HEK293 (cell line): ENCODE results near the gene KIF19.
A peak's percentile ranks its signal among the peaks of the same experiment; 100 is the strongest.

Source experiments
- CTCF ChIA-PET: fragments of 350-600 bp; formaldehyde crosslinking; extraction: SDS; loops from one replicate; lab custom pipeline; 2021; ENCODE audit warnings: antibody characterized with exemption; lab: Yijun Ruan, JAX
- POLR2A ChIA-PET: fragments of 300-600 bp; formaldehyde crosslinking; extraction: SDS; loops from one replicate; lab custom pipeline; 2020; ENCODE audit warnings: antibody characterized with exemption, inconsistent platforms; lab: Yijun Ruan, JAX
- H3K27ac ChIP-seq: fragments of 200-500 bp; sonication (Bioruptor generic); 2 replicates; pipeline ENCODE4 v1.5.1; 2014; ENCODE audit warnings: low read depth, low read length, control low read depth, inconsistent platforms; ENCODE audit errors: extremely low read depth
- H3K36me3 ChIP-seq, 2 experiments: fragments of 200-500 bp in 1 of 2; sonication (Bioruptor generic) in 1 of 2; 1 replicate in 1 of 2; 2 replicates in 1 of 2; pipeline ENCODE4 v1.5.1; 2014 to 2017; ENCODE audit warnings: inconsistent platforms in 2 of 2, low read length in 2 of 2; ENCODE audit not compliant: control insufficient read depth in 2 of 2, insufficient read depth in 1 of 2
- H3K4me1 ChIP-seq: fragments of 200-500 bp; sonication (Bioruptor generic); 2 replicates; pipeline ENCODE4 v1.5.1; 2014; ENCODE audit warnings: mild to moderate bottlenecking, low read length, inconsistent platforms; ENCODE audit not compliant: control insufficient read depth, insufficient read depth
- H3K4me3 ChIP-seq: 2 replicates; pipeline ENCODE4 v1.5.1; 2011; ENCODE audit warnings: low read depth, mild to moderate bottlenecking, control low read depth, low read length, moderate library complexity
- H3K9me3 ChIP-seq: fragments of 200-500 bp; sonication (Bioruptor generic); 2 replicates; pipeline ENCODE4 v1.5.1; 2014; ENCODE audit warnings: low read depth, low read length, inconsistent platforms; ENCODE audit not compliant: control insufficient read depth, insufficient read depth
- EGR2 ChIP-seq: fragments of 450-650 bp; formaldehyde crosslinking; IDR thresholded peaks from 2 replicates; pipeline ENCODE4 v1.5.1; 2016; ENCODE audit warnings: low read depth, missing biosample characterization, missing genetic modification characterization
- GLI4 ChIP-seq: fragments of 450-650 bp; formaldehyde crosslinking; IDR thresholded peaks from 2 replicates; pipeline ENCODE4 v1.5.1; 2016; ENCODE audit warnings: missing biosample characterization, missing genetic modification characterization
- GLIS1 ChIP-seq: fragments of 450-650 bp; formaldehyde crosslinking; IDR thresholded peaks from 2 replicates; pipeline ENCODE4 v1.5.1; 2016; ENCODE audit warnings: missing biosample characterization, missing genetic modification characterization
- GLIS2 ChIP-seq: fragments of 450-650 bp; formaldehyde crosslinking; IDR thresholded peaks from 2 replicates; pipeline ENCODE4 v1.5.1; 2016; ENCODE audit warnings: missing biosample characterization, missing genetic modification characterization
- ZFHX2 ChIP-seq: fragments of 450-650 bp; formaldehyde crosslinking; conservative IDR thresholded peaks from 2 replicates; pipeline ENCODE4 v1.5.1; 2016; ENCODE audit warnings: missing biosample characterization, missing genetic modification characterization
- ZNF114 ChIP-seq: fragments of 450-650 bp; formaldehyde crosslinking; IDR thresholded peaks from 2 replicates; pipeline ENCODE4 v1.5.0; 2017; ENCODE audit warnings: missing biosample characterization, missing genetic modification characterization
- ZNF174 ChIP-seq: fragments of 450-650 bp; formaldehyde crosslinking; IDR thresholded peaks from 2 replicates; pipeline ENCODE4 v1.5.0; 2017; ENCODE audit warnings: missing biosample characterization, mild to moderate bottlenecking, missing genetic modification characterization
- ZNF23 ChIP-seq: fragments of 450-650 bp; formaldehyde crosslinking; IDR thresholded peaks from 2 replicates; pipeline ENCODE4 v1.5.1; 2016; ENCODE audit warnings: missing biosample characterization, missing genetic modification characterization, borderline replicate concordance
- ZNF843 ChIP-seq: fragments of 450-650 bp; formaldehyde crosslinking; IDR thresholded peaks from 2 replicates; pipeline ENCODE4 v1.5.1; 2016; ENCODE audit warnings: missing biosample characterization, missing genetic modification characterization
- TF ChIP-seq, protein P1 (sequence below): fragments of 450-650 bp; formaldehyde crosslinking; IDR thresholded peaks from 2 replicates; pipeline ENCODE4 v1.5.1; 2016; ENCODE audit warnings: missing biosample characterization, missing genetic modification characterization, borderline replicate concordance
- TF ChIP-seq, protein P2 (sequence below): fragments of 450-650 bp; formaldehyde crosslinking; IDR thresholded peaks from 2 replicates; pipeline ENCODE4 v1.5.1; 2016; ENCODE audit warnings: missing biosample characterization, missing genetic modification characterization
- TF ChIP-seq, protein P3 (sequence below): fragments of 450-650 bp; formaldehyde crosslinking; IDR thresholded peaks from 2 replicates; pipeline ENCODE4 v1.5.1; 2017; ENCODE audit warnings: missing biosample characterization, missing genetic modification characterization
- TF ChIP-seq, protein P4 (sequence below): fragments of 450-650 bp; formaldehyde crosslinking; IDR thresholded peaks from 2 replicates; pipeline ENCODE4 v1.5.1; 2016; ENCODE audit warnings: missing biosample characterization, missing genetic modification characterization
- TF ChIP-seq, protein P5 (sequence below): fragments of 450-650 bp; formaldehyde crosslinking; IDR thresholded peaks from 2 replicates; pipeline ENCODE4 v1.5.1; 2016; ENCODE audit warnings: missing biosample characterization, missing genetic modification characterization, low read depth

KIF19 gene

DNA sequence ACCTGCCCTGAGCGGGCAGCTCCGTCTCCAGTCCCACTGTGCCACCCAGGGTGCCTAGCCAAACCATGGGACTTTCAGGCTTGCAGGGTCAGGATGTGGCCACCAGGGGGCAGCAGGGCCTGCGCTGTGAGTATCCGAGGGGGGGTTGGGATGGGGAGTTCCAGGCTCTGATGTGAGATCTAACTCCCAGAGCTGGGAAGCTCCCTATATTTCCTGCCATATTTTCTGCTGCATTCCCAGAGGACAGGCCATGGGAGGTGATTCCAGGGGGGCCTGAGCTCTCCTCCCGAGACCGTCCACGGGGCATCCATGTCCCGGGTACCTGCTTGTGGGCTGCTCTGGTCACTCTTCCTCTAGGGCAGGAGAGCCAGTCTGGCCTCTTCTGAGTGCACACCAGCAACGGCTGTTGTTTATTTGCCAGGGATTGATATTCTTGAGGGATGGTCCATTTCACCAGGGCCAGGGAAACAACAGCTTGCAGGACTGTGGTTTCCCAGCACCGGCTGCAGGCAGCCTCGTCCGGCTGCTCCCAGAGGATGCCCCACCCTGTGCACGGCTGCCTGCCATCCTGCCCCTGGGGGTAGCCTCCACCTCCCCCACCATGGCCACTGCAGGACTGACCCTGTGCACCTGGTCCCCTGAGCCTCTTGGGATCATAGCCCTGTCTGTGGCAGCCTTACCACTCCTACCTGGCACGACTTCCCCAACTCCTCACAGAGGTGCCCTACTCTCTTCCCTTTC, 42.5 kb downstream of the KIF19 start (continued):
- TF ChIP-seq GLI4 (no peak), ZNF23 (tag by site-specific recombination) (no peak)

DNA sequence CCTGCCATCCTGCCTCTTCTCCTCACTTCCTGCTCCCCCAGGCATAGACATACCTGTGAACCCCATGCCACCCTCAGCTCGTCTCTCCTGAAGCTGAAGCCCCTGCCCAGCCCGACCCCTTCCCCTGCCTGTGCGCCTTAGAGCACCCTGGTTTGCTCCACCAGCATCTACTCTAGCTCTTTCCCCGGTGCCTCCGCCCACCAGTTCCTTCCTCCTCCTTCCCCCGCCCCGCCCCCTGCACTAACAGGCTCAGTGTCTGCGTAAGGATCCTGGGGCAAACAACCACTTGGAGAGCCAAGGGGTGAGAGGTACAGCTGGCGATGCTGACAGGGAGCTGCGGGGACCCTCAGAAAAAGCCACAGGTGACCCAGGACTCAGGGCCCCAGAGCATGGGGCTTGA, 43.2 kb downstream of the KIF19 start:
- no peak overlapping the region for H3K4me3 ChIP-seq
- H3K27ac ChIP-seq = no peak overlapping the region
- H3K36me3 ChIP-seq = no peaks in the 10 kb centered on the region
- TF ChIP-seq ZNF174 (tag by site-specific recombination) (no peak), ZFHX2 (peak; percentile 70), EGR2 (tag by site-specific recombination) (peak; percentile 58), ZNF843 (tag by site-specific recombination) (no peak)
- TF ChIP-seq, protein P1, sequence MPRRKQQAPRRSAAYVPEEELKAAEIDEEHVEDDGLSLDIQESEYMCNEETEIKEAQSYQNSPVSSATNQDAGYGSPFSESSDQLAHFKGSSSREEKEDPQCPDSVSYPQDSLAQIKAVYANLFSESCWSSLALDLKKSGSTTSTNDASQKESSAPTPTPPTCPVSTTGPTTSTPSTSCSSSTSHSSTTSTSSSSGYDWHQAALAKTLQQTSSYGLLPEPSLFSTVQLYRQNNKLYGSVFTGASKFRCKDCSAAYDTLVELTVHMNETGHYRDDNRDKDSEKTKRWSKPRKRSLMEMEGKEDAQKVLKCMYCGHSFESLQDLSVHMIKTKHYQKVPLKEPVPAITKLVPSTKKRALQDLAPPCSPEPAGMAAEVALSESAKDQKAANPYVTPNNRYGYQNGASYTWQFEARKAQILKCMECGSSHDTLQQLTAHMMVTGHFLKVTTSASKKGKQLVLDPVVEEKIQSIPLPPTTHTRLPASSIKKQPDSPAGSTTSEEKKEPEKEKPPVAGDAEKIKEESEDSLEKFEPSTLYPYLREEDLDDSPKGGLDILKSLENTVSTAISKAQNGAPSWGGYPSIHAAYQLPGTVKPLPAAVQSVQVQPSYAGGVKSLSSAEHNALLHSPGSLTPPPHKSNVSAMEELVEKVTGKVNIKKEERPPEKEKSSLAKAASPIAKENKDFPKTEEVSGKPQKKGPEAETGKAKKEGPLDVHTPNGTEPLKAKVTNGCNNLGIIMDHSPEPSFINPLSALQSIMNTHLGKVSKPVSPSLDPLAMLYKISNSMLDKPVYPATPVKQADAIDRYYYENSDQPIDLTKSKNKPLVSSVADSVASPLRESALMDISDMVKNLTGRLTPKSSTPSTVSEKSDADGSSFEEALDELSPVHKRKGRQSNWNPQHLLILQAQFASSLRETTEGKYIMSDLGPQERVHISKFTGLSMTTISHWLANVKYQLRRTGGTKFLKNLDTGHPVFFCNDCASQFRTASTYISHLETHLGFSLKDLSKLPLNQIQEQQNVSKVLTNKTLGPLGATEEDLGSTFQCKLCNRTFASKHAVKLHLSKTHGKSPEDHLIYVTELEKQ (tag by site-specific recombination) = no peak
- TF ChIP-seq, all 188 proteins: peak for 2
- no peaks in the 10 kb centered on the region for H3K9me3 ChIP-seq
- no peaks in the 10 kb centered on the region for H3K4me1 ChIP-seq
- POLR2A ChIA-PET = no interaction called here
- CTCF ChIA-PET = interaction anchor here (0.6 to 4.9 kb wide), 31 partner anchors 8 to 1436 kb away, joined by 3 to 101 read pairs (median 6); partner anchors contain the start of genes BTBD17 and CD300LD

DNA sequence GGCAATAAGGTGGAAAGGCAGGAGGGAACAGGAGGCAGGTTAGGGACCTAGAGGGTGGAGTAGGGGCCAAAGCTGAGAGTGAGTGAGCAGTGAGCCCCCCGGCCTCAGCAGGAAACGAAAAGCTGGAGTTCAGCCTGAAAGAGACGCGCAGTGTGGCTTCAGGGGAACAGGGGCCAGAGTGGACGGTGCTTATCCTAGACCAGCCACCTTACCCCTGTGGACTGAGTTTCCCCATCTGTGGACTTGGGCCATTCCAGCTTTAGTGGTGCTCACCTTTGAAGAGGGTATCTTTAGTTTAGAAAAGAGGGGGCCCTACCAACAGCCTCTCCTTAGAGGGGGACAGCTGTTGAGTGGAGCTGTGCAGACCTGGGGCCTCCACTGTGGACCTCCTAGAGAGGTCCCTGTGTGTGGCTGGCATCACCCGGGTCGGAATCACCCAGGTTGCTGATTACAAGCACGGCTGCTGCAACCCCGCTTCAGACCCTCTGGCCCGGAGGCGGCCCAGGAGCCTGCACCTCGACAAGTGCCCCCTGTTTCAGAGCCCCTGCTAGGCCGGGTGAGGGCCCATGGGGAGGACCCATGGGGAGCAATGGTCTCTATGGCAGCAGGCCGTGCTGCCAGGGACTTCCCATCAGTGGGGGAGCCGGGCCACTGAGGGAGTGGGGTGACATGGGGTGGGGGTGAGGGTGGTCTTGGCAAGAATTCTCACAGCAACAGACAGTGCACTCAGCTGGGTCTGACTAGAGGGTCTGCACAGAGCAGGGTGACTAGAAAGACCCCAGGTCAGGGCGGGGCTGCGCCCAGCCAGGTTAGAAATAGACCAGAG, 43.9 kb downstream of the KIF19 start:
- H3K27ac ChIP-seq = no peak overlapping the region
- CTCF ChIA-PET = interaction anchor here (0.5 to 4.9 kb wide), 18 partner anchors 9 to 1436 kb away, joined by 3 to 101 read pairs (median 6); partner anchors contain the start of genes BTBD17 and CD300LD
- no peaks in the 10 kb centered on the region for H3K36me3 ChIP-seq
- POLR2A ChIA-PET = no interaction called here
- H3K4me3 ChIP-seq = no peak overlapping the region
- no peaks in the 10 kb centered on the region for H3K4me1 ChIP-seq
- H3K9me3 ChIP-seq = no peaks in the 10 kb centered on the region
- TF ChIP-seq, protein P2, sequence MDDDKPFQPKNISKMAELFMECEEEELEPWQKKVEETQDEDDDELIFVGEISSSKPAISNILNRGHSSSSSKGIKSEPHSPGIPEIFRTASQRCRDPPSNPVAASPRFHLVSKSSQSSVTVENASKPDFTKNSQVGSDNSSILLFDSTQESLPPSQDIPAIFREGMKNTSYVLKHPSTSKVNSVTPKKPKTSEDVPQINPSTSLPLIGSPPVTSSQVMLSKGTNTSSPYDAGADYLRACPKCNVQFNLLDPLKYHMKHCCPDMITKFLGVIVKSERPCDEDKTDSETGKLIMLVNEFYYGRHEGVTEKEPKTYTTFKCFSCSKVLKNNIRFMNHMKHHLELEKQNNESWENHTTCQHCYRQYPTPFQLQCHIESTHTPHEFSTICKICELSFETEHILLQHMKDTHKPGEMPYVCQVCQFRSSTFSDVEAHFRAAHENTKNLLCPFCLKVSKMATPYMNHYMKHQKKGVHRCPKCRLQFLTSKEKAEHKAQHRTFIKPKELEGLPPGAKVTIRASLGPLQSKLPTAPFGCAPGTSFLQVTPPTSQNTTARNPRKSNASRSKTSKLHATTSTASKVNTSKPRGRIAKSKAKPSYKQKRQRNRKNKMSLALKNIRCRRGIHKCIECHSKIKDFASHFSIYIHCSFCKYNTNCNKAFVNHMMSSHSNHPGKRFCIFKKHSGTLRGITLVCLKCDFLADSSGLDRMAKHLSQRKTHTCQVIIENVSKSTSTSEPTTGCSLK (tag by site-specific recombination) = no peak
- TF ChIP-seq, protein P3, sequence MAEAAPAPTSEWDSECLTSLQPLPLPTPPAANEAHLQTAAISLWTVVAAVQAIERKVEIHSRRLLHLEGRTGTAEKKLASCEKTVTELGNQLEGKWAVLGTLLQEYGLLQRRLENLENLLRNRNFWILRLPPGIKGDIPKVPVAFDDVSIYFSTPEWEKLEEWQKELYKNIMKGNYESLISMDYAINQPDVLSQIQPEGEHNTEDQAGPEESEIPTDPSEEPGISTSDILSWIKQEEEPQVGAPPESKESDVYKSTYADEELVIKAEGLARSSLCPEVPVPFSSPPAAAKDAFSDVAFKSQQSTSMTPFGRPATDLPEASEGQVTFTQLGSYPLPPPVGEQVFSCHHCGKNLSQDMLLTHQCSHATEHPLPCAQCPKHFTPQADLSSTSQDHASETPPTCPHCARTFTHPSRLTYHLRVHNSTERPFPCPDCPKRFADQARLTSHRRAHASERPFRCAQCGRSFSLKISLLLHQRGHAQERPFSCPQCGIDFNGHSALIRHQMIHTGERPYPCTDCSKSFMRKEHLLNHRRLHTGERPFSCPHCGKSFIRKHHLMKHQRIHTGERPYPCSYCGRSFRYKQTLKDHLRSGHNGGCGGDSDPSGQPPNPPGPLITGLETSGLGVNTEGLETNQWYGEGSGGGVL = no peak
- TF ChIP-seq, protein P4, sequence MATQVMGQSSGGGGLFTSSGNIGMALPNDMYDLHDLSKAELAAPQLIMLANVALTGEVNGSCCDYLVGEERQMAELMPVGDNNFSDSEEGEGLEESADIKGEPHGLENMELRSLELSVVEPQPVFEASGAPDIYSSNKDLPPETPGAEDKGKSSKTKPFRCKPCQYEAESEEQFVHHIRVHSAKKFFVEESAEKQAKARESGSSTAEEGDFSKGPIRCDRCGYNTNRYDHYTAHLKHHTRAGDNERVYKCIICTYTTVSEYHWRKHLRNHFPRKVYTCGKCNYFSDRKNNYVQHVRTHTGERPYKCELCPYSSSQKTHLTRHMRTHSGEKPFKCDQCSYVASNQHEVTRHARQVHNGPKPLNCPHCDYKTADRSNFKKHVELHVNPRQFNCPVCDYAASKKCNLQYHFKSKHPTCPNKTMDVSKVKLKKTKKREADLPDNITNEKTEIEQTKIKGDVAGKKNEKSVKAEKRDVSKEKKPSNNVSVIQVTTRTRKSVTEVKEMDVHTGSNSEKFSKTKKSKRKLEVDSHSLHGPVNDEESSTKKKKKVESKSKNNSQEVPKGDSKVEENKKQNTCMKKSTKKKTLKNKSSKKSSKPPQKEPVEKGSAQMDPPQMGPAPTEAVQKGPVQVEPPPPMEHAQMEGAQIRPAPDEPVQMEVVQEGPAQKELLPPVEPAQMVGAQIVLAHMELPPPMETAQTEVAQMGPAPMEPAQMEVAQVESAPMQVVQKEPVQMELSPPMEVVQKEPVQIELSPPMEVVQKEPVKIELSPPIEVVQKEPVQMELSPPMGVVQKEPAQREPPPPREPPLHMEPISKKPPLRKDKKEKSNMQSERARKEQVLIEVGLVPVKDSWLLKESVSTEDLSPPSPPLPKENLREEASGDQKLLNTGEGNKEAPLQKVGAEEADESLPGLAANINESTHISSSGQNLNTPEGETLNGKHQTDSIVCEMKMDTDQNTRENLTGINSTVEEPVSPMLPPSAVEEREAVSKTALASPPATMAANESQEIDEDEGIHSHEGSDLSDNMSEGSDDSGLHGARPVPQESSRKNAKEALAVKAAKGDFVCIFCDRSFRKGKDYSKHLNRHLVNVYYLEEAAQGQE (tag by site-specific recombination) = no peak
- TF ChIP-seq GLIS1 (0 out of 2 replicates have a peak, but pooled peaks have one; percentile 8), ZFHX2 (no peak), GLIS2 (tag by site-specific recombination) (peak; percentile 10; the same call in 1 of the 2 replicates), ZNF174 (tag by site-specific recombination) (no peak), ZNF114 (tag by site-specific recombination) (no peak)
- TF ChIP-seq, protein P5, sequence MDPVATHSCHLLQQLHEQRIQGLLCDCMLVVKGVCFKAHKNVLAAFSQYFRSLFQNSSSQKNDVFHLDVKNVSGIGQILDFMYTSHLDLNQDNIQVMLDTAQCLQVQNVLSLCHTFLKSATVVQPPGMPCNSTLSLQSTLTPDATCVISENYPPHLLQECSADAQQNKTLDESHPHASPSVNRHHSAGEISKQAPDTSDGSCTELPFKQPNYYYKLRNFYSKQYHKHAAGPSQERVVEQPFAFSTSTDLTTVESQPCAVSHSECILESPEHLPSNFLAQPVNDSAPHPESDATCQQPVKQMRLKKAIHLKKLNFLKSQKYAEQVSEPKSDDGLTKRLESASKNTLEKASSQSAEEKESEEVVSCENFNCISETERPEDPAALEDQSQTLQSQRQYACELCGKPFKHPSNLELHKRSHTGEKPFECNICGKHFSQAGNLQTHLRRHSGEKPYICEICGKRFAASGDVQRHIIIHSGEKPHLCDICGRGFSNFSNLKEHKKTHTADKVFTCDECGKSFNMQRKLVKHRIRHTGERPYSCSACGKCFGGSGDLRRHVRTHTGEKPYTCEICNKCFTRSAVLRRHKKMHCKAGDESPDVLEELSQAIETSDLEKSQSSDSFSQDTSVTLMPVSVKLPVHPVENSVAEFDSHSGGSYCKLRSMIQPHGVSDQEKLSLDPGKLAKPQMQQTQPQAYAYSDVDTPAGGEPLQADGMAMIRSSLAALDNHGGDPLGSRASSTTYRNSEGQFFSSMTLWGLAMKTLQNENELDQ (tag by site-specific recombination) = no peak
